Lower leg skin (tissue), 4 donors: ENCODE data around the gene BCL7A. TPM values are rescaled to one million over a fixed set of nuclear protein-coding genes. Genes with fewer than 3 reads are reported as not detected.

Experiments used
- DNase-seq, 2 donors: peaks; one replicate each; pipeline ENCODE4 v3.0.0-alpha.2; 2019; ENCODE audit warnings: low spot score in 2 of 2
- H3K4me3 ChIP-seq: fragments of 200-600 bp; sonication (generic); 2 replicates; pipeline ENCODE4 v1.5.1; 2017; ENCODE audit warnings: mild to moderate bottlenecking, low read depth; ENCODE audit not compliant: poor library complexity, severe bottlenecking
- CTCF ChIP-seq, 3 donors: fragments of 450-650 bp; IDR thresholded peaks; one replicate each; pipeline ENCODE4 v1.5.1; 2016; ENCODE audit warnings: antibody characterized with exemption in 3 of 3, mild to moderate bottlenecking in 3 of 3, moderate library complexity in 2 of 3
- POLR2A ChIP-seq, 2 donors: fragments of 450-650 bp; IDR thresholded peaks; one replicate each; pipeline ENCODE4 v1.6.1; 2016 to 2017; ENCODE audit warnings: antibody characterized with exemption in 2 of 2, mild to moderate bottlenecking in 1 of 2, moderate library complexity in 1 of 2
- WGBS, 2 donors: methylation state at CpG; one replicate each; pipeline ENCODE4 v1.1.5; 2018; 5-methylcytosine and 5-hydroxymethylcytosine counted together
- intact Hi-C: fragments of 100-400 bp; cut with DNase I; formaldehyde crosslinking; loops from one replicate; pipeline ENCODE4 v1.15.0; 2023; ENCODE audit warnings: low total_unique reads
- total RNA-seq, 4 donors: library from RNA; depleted of rRNA; stranded (reverse); fragments of >200 nt; gene quantifications; one replicate each; pipeline ENCODE4 v1.1.0, GENCODE V29; 2016

The BCL7A gene
- total RNA-seq, 4 donors from 2014 or later, result 17.8 to 22.3 (median 18.9) TPM

- no peak for DNase-seq
- intact Hi-C loops, result no loop called here
- TF ChIP-seq CTCF (IDR thresholded peaks at IDR 0.05) (no peak), POLR2A (IDR thresholded peaks at IDR 0.05) (no peak)
- no peak overlapping the region for H3K4me3 ChIP-seq
- 68 to 73% methylated on average over 9 of the region's 9 CpGs for WGBS, 2 donors
These were observed 66.6 kb downstream of the BCL7A start for GRCh38 chr12:122088179-122088810.

- intact Hi-C loops, result no loop called here
- H3K4me3 ChIP-seq, result no peak overlapping the region
- WGBS, 2 donors, result 40 to 54% methylated on average over 2 of the region's 2 CpGs
- no peak for DNase-seq
- no peak for TF ChIP-seq CTCF (IDR thresholded peaks at IDR 0.05)
- no peak for TF ChIP-seq POLR2A (IDR thresholded peaks at IDR 0.05)
These were observed 67.4 kb downstream of the BCL7A start for GRCh38 chr12:122089077-122089476.

- intact Hi-C loops, result no loop called here
- WGBS, 2 donors, result 43 to 45% methylated on average over 7 of the region's 7 CpGs
- no peak for DNase-seq
- no peak for TF ChIP-seq POLR2A (IDR thresholded peaks at IDR 0.05)
- no peak for TF ChIP-seq CTCF (IDR thresholded peaks at IDR 0.05)
- H3K4me3 ChIP-seq, result no peak overlapping the region
These were observed 69.3 kb downstream of the BCL7A start for GRCh38 chr12:122090759-122091515.

- DNase-seq, result no peak
- TF ChIP-seq POLR2A (IDR thresholded peaks at IDR 0.05) (no peak), CTCF (IDR thresholded peaks at IDR 0.05) (peak in 1 of 3 donors; percentile 4)
- intact Hi-C loops, result no loop called here
- WGBS, 2 donors, result 87 to 91% methylated on average over 9 of the region's 9 CpGs
- H3K4me3 ChIP-seq, result no peak overlapping the region
These were observed 71.6 kb downstream of the BCL7A start for GRCh38 chr12:122093098-122093883.

GRCh38 chr12:122094137-122094734 is 72.6 kb downstream of the BCL7A start:
- DNase-seq, result no peak
- TF ChIP-seq CTCF (IDR thresholded peaks at IDR 0.05), result no peak
- no peak for TF ChIP-seq POLR2A (IDR thresholded peaks at IDR 0.05)
- intact Hi-C loops, result no loop called here
- no peak overlapping the region for H3K4me3 ChIP-seq
- 96 to 98% methylated on average over 5 of the region's 5 CpGs for WGBS, 2 donors
